Hematopoietic multipotent progenitor cell treated with erythropoietin and hydrocortisone succinate and interleukin-3 and kit ligand, for 6 days (in vitro differentiated cells): Measurements from ENCODE around the gene TBC1D12.
"Not testable (repeated sequence)": the region's sequence is repeated elsewhere in the genome, so short reads cannot be mapped to it uniquely, and the experiment has no call there.

Experiments used
- DNase-seq: peaks from one replicate; pipeline ENCODE4 v3.0.0-alpha.2; 2015

TBC1D12 gene

GRCh38 chr10:94402204-94402842, at the start of gene TBC1D12:
Gene TBC1D12, plus strand, starts transcription at chr10:94402541. Its CDS starts 73 bp downstream, at chr10:94402614.
- DNase-seq: peak; percentile 75

- DNase-seq: peak; percentile 78
Measured at GRCh38 chr10:94353336-94353735, 49.0 kb upstream of the TBC1D12 start.

- DNase-seq: no peak
Measured at GRCh38 chr10:94355841-94356240, 46.5 kb upstream of the TBC1D12 start.

DNA sequence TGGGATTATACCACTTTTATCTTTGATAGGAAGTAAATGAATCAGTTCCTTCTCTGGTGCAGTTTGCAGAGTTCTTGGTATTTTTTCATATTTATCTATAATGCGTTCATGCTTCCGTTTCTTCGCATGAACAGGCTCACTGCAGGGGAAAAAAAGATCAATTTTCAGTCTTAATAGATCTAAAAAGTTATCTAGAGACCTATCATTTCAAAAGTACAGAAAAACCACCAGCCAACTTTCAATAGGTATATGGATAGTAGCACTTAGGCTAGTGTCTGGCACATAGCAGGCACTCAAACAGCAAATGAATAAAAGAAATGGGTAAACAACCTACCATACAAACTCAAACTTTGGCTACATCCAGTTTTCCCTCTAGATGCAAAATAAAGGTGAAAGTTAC, 45.1 kb upstream of the TBC1D12 start:
- no peak for DNase-seq

GRCh38 chr10:94358480-94358879, 43.9 kb upstream of the TBC1D12 start:
- no peak for DNase-seq

DNA sequence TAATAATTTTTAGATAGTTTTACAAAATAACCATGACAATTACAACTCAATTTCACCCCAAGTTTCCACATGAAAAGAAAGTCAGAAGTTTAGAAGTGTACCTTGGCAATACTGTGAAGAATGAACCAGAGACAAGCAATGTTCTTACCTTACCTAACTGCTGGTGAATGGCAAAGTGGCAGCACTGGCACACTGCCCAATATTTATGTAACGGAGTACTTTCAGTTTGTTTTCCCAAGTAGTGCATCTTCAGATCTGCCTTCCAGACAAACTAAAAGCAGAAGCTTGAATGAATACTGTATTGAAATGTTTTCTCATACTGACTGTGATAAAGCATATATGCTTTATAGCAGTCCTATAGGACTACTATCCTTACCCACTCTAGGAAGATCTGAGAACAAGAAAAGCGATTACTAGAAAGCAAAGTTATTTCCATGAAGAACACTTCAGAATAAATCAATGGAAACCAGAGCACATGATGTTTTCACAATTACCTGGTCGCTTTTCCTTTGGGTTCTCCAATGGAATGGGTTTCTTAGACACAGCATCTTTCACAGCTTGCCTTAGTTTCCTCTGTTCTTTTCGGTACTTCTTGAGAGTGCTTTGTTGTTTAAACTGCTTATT, 41.1 kb upstream of the TBC1D12 start:
- peak; percentile 82 for DNase-seq

- peak; percentile 97 for DNase-seq
Measured at GRCh38 chr10:94362360-94363250, 39.7 kb upstream of the TBC1D12 start, which contains the start of gene NOC3L. Gene NOC3L, minus strand, starts transcription at chr10:94362939. Its CDS starts 101 bp downstream, at chr10:94362838.

DNA sequence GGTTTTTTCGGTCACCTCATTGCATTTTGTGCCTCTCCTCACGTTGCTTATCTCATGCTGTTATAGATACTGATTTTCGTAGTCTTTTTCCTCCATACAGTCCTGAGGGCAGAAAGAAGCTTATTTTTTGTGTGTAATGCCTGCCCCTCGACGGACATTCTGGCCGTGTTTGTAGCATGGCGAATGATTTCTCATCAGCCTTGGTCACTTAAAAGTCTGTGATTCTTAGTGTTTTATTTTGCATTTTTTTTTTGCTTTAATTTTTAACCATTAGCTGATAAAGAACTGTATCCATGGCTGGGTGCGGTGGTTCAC, 39.1 kb upstream of the TBC1D12 start:
- DNase-seq: no peak

- DNase-seq: no peak
Measured at GRCh38 chr10:94364482-94364881, 37.9 kb upstream of the TBC1D12 start.

GRCh38 chr10:94366382-94366781, 36.0 kb upstream of the TBC1D12 start:
- no peak for DNase-seq

GRCh38 chr10:94370501-94370900, 31.8 kb upstream of the TBC1D12 start:
- DNase-seq: no peak

- DNase-seq: no peak
Measured at GRCh38 chr10:94375374-94375773, 27.0 kb upstream of the TBC1D12 start.

- no peak for DNase-seq
Measured at GRCh38 chr10:94376865-94377264, 25.5 kb upstream of the TBC1D12 start.

DNA sequence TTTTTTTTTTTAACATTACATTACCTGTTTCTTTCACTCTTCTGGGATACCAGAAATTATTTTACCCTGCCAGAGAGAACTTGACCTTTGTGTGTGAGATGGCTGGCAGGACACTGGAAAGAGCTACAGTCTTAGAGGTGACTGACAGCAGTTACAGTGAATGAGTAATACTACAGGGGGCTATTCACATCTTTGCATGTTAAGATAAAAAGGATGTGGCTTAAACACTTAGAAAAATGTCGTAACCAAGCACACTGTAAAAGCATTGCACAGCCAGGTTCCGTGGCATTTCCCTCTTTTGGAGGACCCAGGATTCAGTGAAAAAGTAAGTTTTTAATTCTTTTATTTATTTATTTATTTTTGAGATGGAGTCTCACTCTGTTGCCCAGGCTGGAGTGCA, 18.8 kb upstream of the TBC1D12 start:
- peak; percentile 18 for DNase-seq

DNA sequence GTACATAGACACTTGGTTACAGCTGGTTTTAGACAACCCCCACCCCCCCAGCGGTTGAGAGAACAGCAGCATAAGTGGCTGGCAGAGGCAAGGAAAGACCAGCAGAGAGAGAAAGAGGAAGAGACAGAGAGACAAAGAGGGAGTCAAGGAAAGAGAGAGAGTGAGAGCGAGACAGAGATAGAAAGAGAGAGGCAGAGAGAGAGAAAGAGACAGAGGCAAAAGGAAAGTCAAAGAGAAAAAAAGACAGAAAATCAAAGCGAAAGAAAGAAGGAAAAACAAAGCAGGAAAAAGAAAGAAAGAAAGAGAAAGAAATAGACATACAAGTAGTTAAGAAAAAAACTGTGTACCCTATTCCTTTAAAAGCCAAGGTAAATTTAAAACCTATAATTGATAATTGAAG, 16.6 kb upstream of the TBC1D12 start:
- DNase-seq: not testable (repeated sequence)

DNA sequence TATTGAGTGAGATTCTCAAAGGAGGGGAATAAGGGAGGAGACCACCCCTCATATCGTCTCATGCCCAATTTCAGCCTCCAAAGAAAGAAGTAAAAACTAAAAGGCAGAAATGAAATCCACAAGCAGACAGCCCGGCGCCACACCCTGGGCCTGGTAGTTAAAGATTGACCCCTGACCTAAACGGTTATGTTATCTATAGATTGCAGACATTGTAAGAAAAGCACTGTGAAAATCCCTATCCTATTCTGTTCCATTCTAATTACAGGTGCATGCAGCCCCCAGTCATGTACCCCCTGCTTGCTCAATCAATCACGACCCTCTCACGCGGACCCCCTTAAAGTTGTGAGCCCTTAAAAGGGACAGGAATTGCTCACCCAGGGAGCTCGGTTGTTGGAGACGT, 10.2 kb upstream of the TBC1D12 start:
- DNase-seq: peak; percentile 31

DNA sequence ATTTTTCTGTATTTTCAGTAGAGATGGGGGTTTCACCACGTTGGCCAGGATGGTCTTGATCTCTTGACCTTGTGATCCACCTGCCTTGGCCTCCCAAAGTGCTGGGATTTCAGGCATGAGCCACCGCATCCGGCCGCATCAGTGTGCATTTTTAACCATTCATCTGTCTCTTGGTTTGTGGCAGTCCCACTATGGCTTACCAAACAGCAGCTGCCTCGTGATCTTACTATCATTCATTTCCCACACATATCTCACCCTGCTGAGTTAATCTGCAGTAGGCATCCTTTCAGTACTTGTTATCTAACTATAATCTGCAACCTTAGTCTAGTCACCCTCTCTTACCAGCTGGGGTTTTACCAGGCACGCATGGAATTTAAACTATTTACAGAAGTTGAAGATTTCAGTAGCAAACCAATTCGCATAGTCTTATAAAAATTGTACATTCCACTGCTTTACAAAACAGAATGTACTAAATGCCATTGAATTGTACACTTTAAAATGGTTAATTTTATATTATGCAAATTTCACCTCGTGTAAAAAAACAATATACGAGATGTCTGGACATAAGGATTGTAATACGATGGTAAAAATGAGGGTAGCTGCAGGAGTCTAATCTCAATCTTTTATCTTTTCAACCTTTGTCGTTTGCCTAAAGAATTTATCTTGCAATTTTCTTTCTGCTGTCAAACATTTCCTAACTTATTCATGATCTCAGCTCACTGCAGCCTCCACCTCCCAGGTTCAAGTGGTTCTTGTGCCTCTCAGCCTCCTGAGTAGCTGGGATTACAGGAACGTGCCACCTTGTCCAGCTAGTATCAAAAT, 4.6 kb upstream of the TBC1D12 start:
- DNase-seq: no peak

GRCh38 chr10:94398762-94399161, 3.6 kb upstream of the TBC1D12 start:
- peak; percentile 6 for DNase-seq

- DNase-seq: peak; percentile 24
Measured at GRCh38 chr10:94402843-94403379, 570 bp downstream of the TBC1D12 start.

GRCh38 chr10:94403380-94404213, 1.3 kb downstream of the TBC1D12 start:
- peak; percentile 58 for DNase-seq

GRCh38 chr10:94405406-94405805, 3.1 kb downstream of the TBC1D12 start:
- DNase-seq: no peak

DNA sequence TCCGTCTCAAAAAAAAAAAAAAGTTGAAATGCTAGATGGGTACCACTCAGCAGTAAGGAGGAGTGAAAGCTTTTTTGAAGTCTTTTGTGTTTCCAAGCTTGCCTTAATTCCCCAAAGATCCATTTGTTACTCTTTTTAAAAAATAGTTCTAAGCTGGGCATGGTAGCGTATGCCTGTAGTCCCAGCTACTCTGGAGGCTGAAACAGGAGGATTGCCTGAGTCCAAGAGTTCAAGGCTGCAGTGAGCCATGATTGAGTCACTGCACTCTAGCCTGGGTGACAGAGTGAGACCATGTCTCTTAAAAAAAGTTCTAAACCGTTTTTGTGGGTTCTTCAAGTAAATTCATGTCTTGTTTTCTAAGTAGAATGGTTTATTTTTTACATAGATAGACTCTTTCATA, 5.3 kb downstream of the TBC1D12 start:
- DNase-seq: no peak
